A673 (cell line): ENCODE data around the gene ZFPM1. TPM values are rescaled to one million over a fixed set of nuclear protein-coding genes. Genes with fewer than 3 reads are reported as not detected.
A peak's percentile ranks its signal among the peaks of the same experiment; 100 is the strongest.

Experiments
- BruUV-seq: library from RNA; stranded (reverse); fragments of 400-500 nt; replicated peaks from 2 replicates; lab custom pipeline; 2021; lab: Mats Ljungman, UMichigan
- CTCF ChIA-PET: fragments of 300-600 bp; sonication (Branson Sonifier 250); formaldehyde crosslinking; loops from one replicate; lab custom pipeline; 2022; ENCODE audit warnings: antibody characterized with exemption; lab: Charles Lee
- POLR2A ChIA-PET: fragments of 300-600 bp; sonication (Branson Sonifier 250); formaldehyde crosslinking; loops from one replicate; lab custom pipeline; 2022; ENCODE audit warnings: antibody characterized with exemption; ENCODE audit not compliant: low non-redundant PET; lab: Charles Lee
- DNase-seq: peaks from one replicate; pipeline ENCODE4 v3.0.0-alpha.2; 2015; ENCODE audit warnings: low spot score
- H3K27ac ChIP-seq: fragments of 200-600 bp; sonication (generic); 2 replicates; pipeline ENCODE4 v1.5.1; 2016; ENCODE audit warnings: mixed run types, low read depth, mild to moderate bottlenecking, mixed read lengths, antibody characterized with exemption, low read length; ENCODE audit not compliant: poor library complexity, severe bottlenecking
- H3K27me3 ChIP-seq: fragments of 200-600 bp; sonication (generic); replicated peaks from 2 replicates; pipeline ENCODE4 v1.6.1; 2017; ENCODE audit warnings: mixed run types, low read depth, mild to moderate bottlenecking, mixed read lengths, antibody characterized with exemption, low read length; ENCODE audit not compliant: insufficient read depth, poor library complexity
- H3K36me3 ChIP-seq: fragments of 200-600 bp; sonication (generic); 2 replicates; pipeline ENCODE4 v1.6.1; 2016; ENCODE audit warnings: mixed run types, mild to moderate bottlenecking, mixed read lengths, antibody characterized with exemption, low read length; ENCODE audit not compliant: insufficient read depth, poor library complexity, severe bottlenecking
- H3K4me1 ChIP-seq: fragments of 200-600 bp; sonication (generic); 2 replicates; pipeline ENCODE4 v1.6.1; 2017; ENCODE audit warnings: mixed run types, mild to moderate bottlenecking, mixed read lengths, antibody characterized with exemption, low read length; ENCODE audit not compliant: insufficient read depth, poor library complexity, severe bottlenecking
- H3K4me3 ChIP-seq: fragments of 200-600 bp; sonication (generic); 2 replicates; pipeline ENCODE4 v1.5.1; 2016; ENCODE audit warnings: low read depth, mixed run types, mild to moderate bottlenecking, mixed read lengths, low read length; ENCODE audit not compliant: poor library complexity, severe bottlenecking
- H3K9me3 ChIP-seq: fragments of 200-600 bp; sonication (generic); 2 replicates; pipeline ENCODE4 v1.6.1; 2016; ENCODE audit warnings: mixed run types, low read depth, mild to moderate bottlenecking, mixed read lengths, antibody characterized with exemption, low read length; ENCODE audit not compliant: poor library complexity, severe bottlenecking
- CTCF ChIP-seq: fragments of 300-800, 200-600 bp; sonication (generic); conservative IDR thresholded peaks from 2 replicates; pipeline ENCODE4 v1.5.1; 2017; ENCODE audit warnings: low read depth, mild to moderate bottlenecking, antibody characterized with exemption, low read length, moderate library complexity, mixed read lengths
- EZH2 ChIP-seq: fragments of 200-600 bp; sonication (generic); IDR thresholded peaks from 2 replicates; pipeline ENCODE4 v1.6.1; 2017; ENCODE audit warnings: borderline replicate concordance, low read depth, mild to moderate bottlenecking, mixed read lengths, antibody characterized with exemption, low read length; ENCODE audit not compliant: poor library complexity, severe bottlenecking
- intact Hi-C: fragments of 100-400 bp; cut with micrococcal nuclease; formaldehyde crosslinking; loops from one replicate; pipeline ENCODE4 v1.10.0; 2022; ENCODE audit not compliant: unreplicated experiment
- total RNA-seq: library from RNA; stranded (reverse); gene quantifications from 2 replicates; pipeline ENCODE4 v1.2.3, GENCODE V29; 2021

The ZFPM1 gene
- total RNA-seq, 1 experiment from 2014 or later = 5.6 TPM

GRCh38 chr16:88430185-88430523 is 22.9 kb upstream of the ZFPM1 start:
- peaks cover 36% of the 10 kb centered on the region for H3K27me3 ChIP-seq
- DNase-seq = no peak
- BruUV-seq = no TSS peak
- CTCF ChIA-PET = no interaction called here
- peak overlapping the region; percentile 24 for H3K4me3 ChIP-seq
- intact Hi-C loops = loop anchor here (10.0 kb wide), 1 partner anchor 475 kb away; the partner anchor contains the start of gene BANP
- POLR2A ChIA-PET = interaction anchor here (0.6 kb wide), 1 partner anchor 649 kb away, joined by 4 read pairs; no protein-coding TSS in a partner anchor
- H3K36me3 ChIP-seq = no peaks in the 10 kb centered on the region
- no peak overlapping the region for H3K27ac ChIP-seq
- H3K4me1 ChIP-seq = no peaks in the 10 kb centered on the region
- no peaks in the 10 kb centered on the region for H3K9me3 ChIP-seq
- TF ChIP-seq CTCF = no peak
- no peak for TF ChIP-seq EZH2

- Histone ChIP-seq H3K36me3 (no peaks in the 10 kb centered on the region), H3K27me3 (peaks cover 36% of the 10 kb centered on the region), H3K27ac (no peak overlapping the region), H3K4me3 (peak overlapping the region; percentile 24), H3K4me1 (no peaks in the 10 kb centered on the region), H3K9me3 (no peaks in the 10 kb centered on the region)
- ChIA-PET CTCF (no interaction called here), POLR2A (interaction anchor here (0.6 kb wide), 1 partner anchor 650 kb away, joined by 4 read pairs; no protein-coding TSS in a partner anchor)
- no peak for DNase-seq
- intact Hi-C loops = loop anchor here (10.0 kb wide), 1 partner anchor 476 kb away; the partner anchor contains the start of gene BANP
- no TSS peak for BruUV-seq
- TF ChIP-seq EZH2 = peak; percentile 94
- TF ChIP-seq CTCF = no peak
Measured at GRCh38 chr16:88430524-88431446, 22.3 kb upstream of the ZFPM1 start.

GRCh38 chr16:88431651-88432050 is 21.4 kb upstream of the ZFPM1 start:
- peaks cover 36% of the 10 kb centered on the region for H3K27me3 ChIP-seq
- H3K4me1 ChIP-seq = no peaks in the 10 kb centered on the region
- H3K36me3 ChIP-seq = no peaks in the 10 kb centered on the region
- no TSS peak for BruUV-seq
- H3K9me3 ChIP-seq = no peaks in the 10 kb centered on the region
- CTCF ChIA-PET = no interaction called here
- no peak overlapping the region for H3K4me3 ChIP-seq
- H3K27ac ChIP-seq = no peak overlapping the region
- intact Hi-C loops = loop anchor here (10.0 kb wide), 1 partner anchor 477 kb away; the partner anchor contains the start of gene BANP
- TF ChIP-seq EZH2 = no peak
- no peak for TF ChIP-seq CTCF
- DNase-seq = no peak
- POLR2A ChIA-PET = no interaction called here
